ENCODE results near the gene BRSK2.

BRSK2 gene

DNA sequence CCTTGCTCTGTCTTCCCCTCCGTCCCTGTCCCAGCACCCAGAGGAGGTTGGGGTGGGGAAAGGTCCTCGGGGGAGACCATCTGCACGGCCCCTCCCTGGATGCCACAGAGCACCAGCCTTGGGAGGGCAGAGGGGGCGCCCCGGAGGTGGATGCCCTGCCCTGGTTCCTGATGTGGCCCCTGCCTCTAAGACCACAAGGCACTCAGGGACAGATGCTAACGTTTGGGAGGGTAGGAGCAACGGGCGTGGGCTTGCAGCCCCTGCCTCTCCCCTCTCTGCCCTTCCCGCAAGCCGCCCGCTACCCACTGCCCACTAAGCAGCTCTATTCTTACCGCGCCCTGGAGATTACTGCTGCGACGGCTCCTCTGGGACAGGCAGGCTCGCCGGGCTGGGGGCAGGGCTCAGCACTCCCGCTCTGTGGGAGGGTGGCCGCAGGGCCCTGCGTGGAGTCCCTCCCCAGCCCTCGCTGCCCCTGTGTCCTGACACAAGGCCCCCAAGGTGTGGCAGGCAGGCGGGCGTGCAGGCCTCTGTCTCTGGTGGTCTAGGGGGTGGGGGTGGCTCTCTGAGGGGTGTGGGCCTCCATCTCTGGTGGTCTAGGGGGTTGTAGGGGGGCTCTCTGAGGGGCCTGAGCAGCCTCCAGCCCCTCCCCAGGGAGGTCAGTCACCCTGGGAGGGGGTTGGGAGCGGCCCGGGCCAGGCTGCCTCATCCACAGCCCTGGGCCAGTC lies 14.9 kb downstream of the BRSK2 start:
- Histone ChIP-seq H3K4me1 (ENCODE audit: control insufficient read depth, insufficient read depth, low read length) (no peaks in the 10 kb centered on the region), H3K36me3 (ENCODE audit: control insufficient read depth in 2 of 2, insufficient read depth in 1 of 2, low read length in 2 of 2) (peaks cover 0 to 3% of the 10 kb centered on the region in 2 experiments; a peak in 1 of 3 replicates), H3K9me3 (ENCODE audit: control insufficient read depth, insufficient read depth, low read depth, low read length) (no peaks in the 10 kb centered on the region), H3K27ac (ENCODE audit: extremely low read depth, low read depth, low read length) (no peak overlapping the region), H3K4me3 (ENCODE audit: low read depth, low read length) (no peak overlapping the region)
- ChIA-PET CTCF (no interaction called here), POLR2A (no interaction called here)
- TF ChIP-seq ZNF366 (tag by site-specific recombination; conservative IDR thresholded peaks at IDR 0.05): no peak
- TF ChIP-seq, protein P1, sequence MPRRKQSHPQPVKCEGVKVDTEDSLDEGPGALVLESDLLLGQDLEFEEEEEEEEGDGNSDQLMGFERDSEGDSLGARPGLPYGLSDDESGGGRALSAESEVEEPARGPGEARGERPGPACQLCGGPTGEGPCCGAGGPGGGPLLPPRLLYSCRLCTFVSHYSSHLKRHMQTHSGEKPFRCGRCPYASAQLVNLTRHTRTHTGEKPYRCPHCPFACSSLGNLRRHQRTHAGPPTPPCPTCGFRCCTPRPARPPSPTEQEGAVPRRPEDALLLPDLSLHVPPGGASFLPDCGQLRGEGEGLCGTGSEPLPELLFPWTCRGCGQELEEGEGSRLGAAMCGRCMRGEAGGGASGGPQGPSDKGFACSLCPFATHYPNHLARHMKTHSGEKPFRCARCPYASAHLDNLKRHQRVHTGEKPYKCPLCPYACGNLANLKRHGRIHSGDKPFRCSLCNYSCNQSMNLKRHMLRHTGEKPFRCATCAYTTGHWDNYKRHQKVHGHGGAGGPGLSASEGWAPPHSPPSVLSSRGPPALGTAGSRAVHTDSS (tag by site-specific recombination; IDR thresholded peaks at IDR 0.05): no peak
- no peak for TF ChIP-seq ZNF560 (tag by site-specific recombination; IDR thresholded peaks at IDR 0.05; ENCODE audit: borderline replicate concordance)
- TF ChIP-seq ZNF132 (tag by site-specific recombination; IDR thresholded peaks at IDR 0.05; ENCODE audit: borderline replicate concordance): no peak
- no peak for TF ChIP-seq ZNF776 (tag by site-specific recombination; IDR thresholded peaks at IDR 0.05; ENCODE audit: borderline replicate concordance)
- TF ChIP-seq, protein P2, sequence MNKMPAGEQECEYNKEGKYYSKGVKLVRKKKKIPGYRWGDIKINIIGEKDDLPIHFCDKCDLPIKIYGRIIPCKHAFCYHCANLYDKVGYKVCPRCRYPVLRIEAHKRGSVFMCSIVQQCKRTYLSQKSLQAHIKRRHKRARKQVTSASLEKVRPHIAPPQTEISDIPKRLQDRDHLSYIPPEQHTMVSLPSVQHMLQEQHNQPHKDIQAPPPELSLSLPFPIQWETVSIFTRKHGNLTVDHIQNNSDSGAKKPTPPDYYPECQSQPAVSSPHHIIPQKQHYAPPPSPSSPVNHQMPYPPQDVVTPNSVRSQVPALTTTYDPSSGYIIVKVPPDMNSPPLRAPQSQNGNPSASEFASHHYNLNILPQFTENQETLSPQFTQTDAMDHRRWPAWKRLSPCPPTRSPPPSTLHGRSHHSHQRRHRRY (tag by site-specific recombination; IDR thresholded peaks at IDR 0.05): no peak
- no peak for TF ChIP-seq ZNF596 (tag by site-specific recombination; IDR thresholded peaks at IDR 0.05)
- no peak for TF ChIP-seq ZNF830 (tag by site-specific recombination; IDR thresholded peaks at IDR 0.05; ENCODE audit: low read depth)
- no peak for TF ChIP-seq ZNF624 (tag by site-specific recombination; IDR thresholded peaks at IDR 0.05)
- TF ChIP-seq FEZF1 (tag by site-specific recombination; IDR thresholded peaks at IDR 0.05): no peak
- no peak for TF ChIP-seq ZNF174 (tag by site-specific recombination; IDR thresholded peaks at IDR 0.05)
- no peak for TF ChIP-seq ZNF433 (tag by site-specific recombination; IDR thresholded peaks at IDR 0.05; ENCODE audit: low read depth)
- TF ChIP-seq, protein P3, sequence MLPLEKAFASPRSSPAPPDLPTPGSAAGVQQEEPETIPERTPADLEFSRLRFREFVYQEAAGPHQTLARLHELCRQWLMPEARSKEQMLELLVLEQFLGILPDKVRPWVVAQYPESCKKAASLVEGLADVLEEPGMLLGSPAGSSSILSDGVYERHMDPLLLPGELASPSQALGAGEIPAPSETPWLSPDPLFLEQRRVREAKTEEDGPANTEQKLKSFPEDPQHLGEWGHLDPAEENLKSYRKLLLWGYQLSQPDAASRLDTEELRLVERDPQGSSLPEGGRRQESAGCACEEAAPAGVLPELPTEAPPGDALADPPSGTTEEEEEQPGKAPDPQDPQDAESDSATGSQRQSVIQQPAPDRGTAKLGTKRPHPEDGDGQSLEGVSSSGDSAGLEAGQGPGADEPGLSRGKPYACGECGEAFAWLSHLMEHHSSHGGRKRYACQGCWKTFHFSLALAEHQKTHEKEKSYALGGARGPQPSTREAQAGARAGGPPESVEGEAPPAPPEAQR (tag by site-specific recombination; IDR thresholded peaks at IDR 0.05): no peak
- no peak for TF ChIP-seq ZNF140 (tag by site-specific recombination; IDR thresholded peaks at IDR 0.05)
- no peak for TF ChIP-seq ZNF404 (tag by site-specific recombination; IDR thresholded peaks at IDR 0.05)
- TF ChIP-seq PRDM1 (tag by site-specific recombination; IDR thresholded peaks at IDR 0.05): no peak
- no peak for TF ChIP-seq ZNF501 (tag by site-specific recombination; IDR thresholded peaks at IDR 0.05)
- TF ChIP-seq, protein P4, sequence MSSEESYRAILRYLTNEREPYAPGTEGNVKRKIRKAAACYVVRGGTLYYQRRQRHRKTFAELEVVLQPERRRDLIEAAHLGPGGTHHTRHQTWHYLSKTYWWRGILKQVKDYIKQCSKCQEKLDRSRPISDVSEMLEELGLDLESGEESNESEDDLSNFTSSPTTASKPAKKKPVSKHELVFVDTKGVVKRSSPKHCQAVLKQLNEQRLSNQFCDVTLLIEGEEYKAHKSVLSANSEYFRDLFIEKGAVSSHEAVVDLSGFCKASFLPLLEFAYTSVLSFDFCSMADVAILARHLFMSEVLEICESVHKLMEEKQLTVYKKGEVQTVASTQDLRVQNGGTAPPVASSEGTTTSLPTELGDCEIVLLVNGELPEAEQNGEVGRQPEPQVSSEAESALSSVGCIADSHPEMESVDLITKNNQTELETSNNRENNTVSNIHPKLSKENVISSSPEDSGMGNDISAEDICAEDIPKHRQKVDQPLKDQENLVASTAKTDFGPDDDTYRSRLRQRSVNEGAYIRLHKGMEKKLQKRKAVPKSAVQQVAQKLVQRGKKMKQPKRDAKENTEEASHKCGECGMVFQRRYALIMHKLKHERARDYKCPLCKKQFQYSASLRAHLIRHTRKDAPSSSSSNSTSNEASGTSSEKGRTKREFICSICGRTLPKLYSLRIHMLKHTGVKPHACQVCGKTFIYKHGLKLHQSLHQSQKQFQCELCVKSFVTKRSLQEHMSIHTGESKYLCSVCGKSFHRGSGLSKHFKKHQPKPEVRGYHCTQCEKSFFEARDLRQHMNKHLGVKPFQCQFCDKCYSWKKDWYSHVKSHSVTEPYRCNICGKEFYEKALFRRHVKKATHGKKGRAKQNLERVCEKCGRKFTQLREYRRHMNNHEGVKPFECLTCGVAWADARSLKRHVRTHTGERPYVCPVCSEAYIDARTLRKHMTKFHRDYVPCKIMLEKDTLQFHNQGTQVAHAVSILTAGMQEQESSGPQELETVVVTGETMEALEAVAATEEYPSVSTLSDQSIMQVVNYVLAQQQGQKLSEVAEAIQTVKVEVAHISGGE (tag by site-specific recombination; conservative IDR thresholded peaks at IDR 0.05; ENCODE audit: low read depth): no peak

All from HEK293 (cell line).